HG03469 (cell line): ENCODE results near the gene TGFB1.
A peak's percentile ranks its signal among the peaks of the same experiment; 100 is the strongest.
"Not testable (repeated sequence)": the region's sequence is repeated elsewhere in the genome, so short reads cannot be mapped to it uniquely, and the experiment has no call there.

Source experiments
- ATAC-seq: cut with Tn5 transposase; IDR thresholded peaks from one replicate; pipeline ENCODE4 v1.9.1; 2021; ENCODE audit warnings: mild to moderate bottlenecking, moderate library complexity, moderate number of reproducible peaks; ENCODE audit not compliant: unreplicated experiment

The TGFB1 gene

DNA sequence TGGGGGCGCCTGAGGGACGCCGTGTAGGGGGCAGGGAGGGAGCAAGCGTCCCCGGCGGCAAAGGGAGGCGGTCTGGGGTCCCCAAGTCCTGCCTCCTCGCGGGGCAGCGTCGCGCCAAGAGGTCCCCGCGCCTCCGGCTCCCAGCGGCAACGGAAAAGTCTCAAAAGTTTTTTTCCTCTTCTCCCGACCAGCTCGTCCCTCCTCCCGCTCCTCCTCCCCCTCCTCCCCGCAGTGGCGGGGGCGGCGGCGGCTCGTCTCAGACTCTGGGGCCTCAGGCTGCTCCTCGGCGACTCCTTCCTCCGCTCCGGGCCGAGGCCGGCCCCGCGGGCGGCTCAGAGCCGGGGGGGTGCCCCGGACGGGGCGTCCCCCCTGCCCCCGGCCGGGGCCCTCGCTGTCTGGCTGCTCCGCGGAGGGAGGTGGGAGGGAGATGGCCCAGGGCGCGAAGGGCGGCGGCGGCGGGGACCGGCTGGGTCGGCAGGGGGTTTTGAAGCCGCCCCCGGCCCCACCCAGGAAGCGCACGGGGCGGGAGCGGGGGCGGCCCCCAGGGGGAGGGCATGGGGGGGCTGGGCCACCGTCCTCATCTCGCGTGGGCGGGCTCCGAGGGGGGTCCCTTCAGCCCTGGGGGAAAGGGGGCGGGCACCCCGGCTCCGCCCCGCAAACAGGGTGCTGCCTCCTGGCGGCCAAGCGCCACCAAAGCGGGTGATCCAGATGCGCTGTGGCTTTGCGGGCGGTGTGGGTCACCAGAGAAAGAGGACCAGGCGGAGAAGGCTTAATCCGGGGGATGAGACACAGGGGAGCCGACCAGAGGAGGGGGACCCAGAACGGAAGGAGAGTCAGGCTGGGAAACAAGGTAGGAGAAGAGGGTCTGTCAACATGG lies at the start of gene TGFB1:
Gene TGFB1 (minus strand): TSS at position 457 of the 877 bp plus-strand sequence. CDS start 878 bp downstream, outside the sequence.
- ATAC-seq, result no peak

DNA sequence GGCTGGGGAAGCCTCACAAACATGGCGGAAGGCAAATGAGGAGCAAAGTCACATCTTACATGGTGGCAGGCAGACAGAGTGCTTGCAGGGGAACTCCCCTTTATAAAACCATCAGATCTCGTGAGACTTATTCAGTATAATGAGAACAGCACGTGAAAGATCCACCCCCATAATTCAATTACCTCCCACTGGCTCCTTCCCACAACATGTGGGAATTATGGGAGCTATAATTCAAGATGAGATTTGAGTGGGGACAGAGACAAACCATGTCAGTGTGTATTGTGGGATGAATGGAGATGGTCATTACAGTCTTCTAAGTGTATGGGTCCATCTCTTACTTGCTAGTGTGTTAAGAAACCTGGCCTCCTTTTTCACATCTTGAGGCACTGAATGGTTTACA lies 48.3 kb upstream of the TGFB1 start:
- ATAC-seq, result no peak

DNA sequence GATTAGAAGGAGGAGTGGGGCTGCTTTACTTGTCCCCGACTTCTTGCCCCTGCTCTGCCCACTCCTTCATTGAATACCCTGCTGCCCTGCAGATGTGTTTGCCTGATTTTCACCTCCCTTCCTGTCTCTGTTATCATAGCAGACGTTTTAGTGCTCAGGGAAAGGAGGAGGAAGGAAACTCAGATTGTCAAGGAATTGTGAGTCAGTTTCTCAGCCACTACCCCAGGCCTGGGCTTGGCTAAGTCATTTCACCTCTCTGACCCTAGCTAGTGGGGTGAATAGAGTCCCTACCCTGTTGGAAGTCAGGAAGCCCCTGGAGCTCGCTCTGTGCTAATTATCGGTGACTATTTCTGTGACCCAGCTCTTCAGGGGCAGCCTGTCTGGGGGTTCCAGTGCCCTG lies 47.8 kb upstream of the TGFB1 start:
- ATAC-seq, result no peak

DNA sequence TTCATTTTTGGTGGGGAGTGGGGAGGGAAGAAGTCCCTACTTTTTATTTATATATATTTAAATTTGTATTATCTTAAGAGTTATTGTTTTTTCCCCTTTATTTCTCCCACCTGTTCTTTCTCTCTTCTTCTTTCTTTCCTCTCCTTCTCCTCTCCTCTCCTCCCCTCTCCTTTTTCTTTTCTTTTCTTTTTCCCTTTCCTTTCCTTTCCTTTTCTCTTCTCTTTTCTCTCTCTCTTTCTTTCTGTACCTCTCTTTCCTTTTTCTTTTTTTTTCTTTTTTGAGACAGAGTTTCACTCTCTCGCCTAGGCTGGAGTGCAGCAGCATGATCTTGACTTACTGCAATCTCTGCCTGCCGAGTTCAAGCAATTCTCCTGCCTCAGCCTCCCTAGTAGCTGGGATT lies 45.8 kb upstream of the TGFB1 start:
- ATAC-seq, result no peak

DNA sequence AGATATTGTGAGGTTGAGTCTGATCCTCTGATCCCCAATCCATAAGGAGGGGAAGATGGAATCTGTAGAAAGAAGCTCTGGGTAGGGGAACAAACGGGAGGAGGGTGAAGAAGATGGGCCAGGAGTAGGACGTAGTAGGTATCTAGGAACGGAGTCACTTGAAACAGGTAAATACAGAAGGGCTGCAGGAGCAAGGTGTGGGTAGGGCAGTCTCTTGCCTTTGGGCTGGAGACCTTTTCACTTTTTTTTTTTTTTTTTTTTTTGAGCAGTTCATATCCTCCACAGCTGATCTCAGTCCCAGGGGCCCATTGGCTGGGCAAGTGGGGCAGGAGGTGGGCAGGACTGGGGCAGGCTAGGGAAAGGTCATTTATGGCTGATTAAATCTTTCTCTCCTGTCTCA lies 45.4 kb upstream of the TGFB1 start:
- ATAC-seq, result no peak

DNA sequence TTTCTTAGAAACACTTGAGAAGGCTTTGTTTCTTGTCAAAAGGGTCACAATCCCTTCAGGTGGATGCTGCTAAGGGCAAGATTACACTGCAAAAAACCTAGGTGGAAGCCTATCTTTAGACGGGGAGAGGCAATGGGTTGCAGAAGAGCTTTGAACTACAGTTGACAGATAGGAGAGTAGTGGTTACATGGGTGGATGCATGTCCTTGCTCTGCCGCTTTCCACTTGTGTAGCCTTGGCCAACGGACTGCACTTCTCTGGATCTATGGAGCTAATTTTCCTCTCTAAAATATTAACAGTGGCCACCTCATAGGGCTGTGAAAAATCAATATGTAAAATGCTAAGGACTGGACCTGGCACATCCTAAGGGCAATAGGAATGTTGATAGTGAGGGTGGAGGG lies 44.9 kb upstream of the TGFB1 start:
- no peak for ATAC-seq

DNA sequence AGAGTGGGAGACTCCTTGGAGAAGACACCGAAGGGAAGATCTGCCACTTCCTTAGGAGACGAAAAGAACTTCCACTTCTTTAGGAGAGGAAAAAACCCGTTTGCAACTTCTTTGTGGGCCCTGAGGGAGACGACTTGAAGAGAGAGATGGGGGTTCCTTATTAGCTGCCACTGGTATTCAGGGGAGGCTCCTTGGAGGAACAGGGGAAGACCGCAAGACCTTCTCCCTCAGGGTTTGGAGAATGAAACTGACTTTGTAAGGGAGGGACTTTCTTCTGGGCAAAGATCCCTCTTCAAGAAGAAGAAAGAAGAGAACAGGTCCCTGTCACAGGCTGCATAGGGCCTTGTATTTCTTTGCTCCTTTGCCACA lies 44.3 kb upstream of the TGFB1 start:
- ATAC-seq, result no peak

DNA sequence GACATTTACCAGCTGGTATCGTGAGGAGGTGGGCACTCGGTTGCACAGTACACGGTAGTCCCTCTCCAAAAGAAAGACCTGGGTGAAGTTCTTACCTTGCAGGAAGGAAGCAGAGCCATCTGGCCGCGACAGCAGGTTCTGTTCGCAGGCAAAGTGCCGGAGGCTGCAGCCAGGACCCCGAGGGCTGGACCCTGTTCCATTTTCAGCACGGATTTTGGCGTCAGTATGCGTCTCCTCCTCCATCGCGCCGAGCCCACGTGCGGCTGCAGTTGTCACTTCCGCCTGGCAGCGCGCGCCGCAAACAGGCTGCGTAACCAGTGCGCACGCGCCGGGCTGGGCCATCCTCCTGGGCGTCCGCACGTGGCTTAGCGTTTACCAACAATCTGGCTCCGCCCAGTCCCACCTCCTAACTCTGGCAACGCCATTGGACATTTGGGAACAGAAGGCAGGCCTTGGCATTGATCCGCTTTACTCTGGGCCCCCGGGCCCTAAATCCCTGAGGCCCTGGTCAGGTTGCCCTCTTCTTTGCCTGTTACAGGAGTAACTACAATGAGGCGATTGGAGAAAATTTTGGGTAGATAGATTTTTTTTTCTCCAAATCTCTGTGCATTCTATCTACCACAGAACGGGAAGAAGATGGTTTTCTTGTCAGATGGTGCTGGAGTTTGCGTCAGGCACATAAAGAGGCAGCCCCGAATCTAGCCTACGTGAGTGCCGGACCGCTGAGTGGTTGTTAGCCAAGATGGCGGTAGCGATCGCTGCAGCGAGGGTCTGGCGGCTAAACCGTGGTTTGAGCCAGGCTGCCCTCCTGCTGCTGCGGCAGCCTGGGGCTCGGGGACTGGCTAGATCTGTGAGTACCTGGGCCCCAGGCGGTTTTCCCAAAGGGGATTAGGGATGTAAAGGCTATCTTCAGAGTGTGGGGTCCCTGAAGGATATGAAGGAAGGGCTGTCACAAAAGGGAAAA lies 43.6 kb upstream of the TGFB1 start, which contains the start of the genes BCKDHA and EXOSC5:
Gene BCKDHA (plus strand): TSS at position 733 of the 964 bp plus-strand sequence. CDS start 10 bp downstream, at position 743.
Gene EXOSC5 (minus strand): TSS at position 274 of the 964 bp plus-strand sequence. CDS start 31 bp downstream, at position 243.
- peak; percentile 77 for ATAC-seq

DNA sequence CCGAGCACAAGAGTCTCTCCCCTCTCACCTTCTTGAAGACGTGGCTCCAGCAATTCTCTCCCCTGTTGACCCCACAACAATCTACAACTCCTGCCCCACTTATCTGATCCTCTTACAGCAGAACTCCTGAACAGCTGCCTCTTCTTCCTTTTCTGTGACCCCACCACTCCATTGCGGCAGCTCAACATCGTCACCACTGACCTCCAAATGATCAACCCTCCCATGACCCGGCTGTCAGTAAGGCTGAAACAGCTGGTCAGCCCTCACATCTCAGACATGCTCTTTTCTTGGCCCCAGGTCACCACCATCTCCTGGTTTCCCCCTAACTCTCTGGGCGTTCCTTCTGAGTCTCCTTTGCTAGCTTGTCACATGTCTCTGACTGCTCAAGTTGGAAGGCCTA lies 41.6 kb upstream of the TGFB1 start:
- no peak for ATAC-seq

DNA sequence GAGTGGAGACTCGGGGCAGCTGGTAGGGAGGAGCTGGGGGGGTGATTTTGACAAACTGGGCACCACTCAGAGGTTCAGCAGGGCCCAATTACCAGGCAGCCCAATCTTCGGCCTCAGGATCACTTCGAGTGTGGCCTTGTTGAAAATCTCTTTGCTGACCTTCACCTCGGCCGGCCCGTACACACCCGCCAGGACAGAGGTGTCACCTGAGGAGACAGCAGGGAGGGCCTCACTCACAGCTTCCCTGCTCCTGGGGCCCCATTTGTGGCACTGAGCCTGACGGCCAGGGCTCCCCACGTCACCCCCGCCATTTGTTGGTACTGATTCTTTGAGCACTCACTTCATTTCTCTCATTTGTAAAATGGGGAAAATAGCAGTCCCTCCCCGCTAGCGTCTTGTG lies 39.1 kb upstream of the TGFB1 start:
- ATAC-seq, result no peak

DNA sequence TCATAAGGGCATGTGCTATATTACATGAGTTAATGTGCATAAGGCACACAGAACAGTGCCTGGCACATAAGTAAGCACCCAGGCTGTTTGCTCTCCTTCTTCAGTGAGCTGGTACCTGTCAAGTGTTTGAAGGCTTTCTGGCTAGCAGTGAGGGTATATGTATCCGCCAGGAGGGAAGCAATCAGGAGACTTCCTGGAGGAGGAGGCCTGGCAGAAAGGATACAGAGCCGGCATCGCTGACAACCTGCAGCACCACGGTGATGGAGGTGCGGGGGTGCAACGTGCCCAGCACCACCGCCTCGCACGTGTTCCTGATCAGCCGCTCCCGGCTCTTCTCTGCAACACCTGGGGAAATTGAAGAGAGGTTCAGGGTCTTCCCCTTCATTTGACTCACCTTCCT lies 37.9 kb upstream of the TGFB1 start:
- ATAC-seq, result no peak

DNA sequence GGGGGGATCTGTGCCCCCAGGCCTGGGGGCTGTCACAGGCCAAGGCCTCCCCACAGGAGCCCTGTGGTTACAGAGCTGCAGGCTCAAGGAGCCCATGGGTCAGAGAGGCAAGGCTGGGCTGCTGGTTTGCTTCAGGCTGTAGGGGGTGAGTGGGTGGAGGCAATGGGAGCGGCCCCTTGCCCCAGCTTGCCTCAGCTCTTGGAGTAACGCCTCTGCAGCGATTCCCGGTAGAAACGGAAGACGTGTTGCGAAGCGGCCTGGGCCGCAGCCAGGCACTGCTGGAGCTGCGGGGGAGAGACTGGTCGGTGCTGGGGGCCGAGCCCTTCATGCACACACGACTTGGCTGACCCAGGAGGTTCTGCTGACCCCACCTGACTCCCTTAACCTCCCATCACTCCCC lies 32.7 kb upstream of the TGFB1 start:
- ATAC-seq, result no peak

DNA sequence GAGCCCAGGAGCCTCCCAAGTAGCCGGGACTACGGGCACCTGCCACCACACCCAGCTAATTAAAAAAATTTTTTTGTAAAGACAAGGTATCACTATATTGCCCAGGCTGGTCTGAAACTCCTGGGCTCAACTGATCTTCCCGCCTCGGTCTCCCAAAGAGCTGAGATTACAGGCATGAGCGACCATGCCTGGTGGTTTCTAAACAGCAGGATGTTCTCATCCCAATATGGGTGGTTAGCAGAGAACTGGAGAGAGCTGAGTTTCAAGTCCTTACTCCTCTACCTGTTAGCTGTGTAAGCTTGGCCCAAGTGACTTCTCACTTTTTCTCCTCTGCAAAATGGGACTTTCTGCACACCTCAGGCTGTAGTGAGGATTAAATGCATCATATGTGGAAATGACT lies 30.6 kb upstream of the TGFB1 start:
- ATAC-seq, result no peak

DNA sequence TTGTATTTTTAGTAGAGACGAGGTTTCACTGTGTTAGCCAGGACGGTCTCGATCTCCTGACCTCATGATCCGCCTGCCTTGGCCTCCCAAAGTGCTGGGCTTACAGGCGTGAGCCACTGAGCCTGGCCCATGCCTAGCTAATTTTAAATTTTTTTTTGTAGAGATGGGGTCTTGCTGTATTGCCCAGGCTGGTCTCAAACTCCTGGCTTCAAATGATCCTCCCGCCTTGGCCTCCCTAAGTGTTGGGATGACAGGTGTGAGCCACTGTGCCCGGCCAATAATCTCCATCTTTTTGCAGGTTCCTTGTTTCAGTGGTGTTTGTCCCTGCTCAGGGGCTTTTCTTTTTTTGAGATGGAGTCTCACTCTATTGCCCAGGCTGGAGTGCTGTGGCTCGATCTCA lies 27.8 kb upstream of the TGFB1 start:
- ATAC-seq, result not testable (repeated sequence)

DNA sequence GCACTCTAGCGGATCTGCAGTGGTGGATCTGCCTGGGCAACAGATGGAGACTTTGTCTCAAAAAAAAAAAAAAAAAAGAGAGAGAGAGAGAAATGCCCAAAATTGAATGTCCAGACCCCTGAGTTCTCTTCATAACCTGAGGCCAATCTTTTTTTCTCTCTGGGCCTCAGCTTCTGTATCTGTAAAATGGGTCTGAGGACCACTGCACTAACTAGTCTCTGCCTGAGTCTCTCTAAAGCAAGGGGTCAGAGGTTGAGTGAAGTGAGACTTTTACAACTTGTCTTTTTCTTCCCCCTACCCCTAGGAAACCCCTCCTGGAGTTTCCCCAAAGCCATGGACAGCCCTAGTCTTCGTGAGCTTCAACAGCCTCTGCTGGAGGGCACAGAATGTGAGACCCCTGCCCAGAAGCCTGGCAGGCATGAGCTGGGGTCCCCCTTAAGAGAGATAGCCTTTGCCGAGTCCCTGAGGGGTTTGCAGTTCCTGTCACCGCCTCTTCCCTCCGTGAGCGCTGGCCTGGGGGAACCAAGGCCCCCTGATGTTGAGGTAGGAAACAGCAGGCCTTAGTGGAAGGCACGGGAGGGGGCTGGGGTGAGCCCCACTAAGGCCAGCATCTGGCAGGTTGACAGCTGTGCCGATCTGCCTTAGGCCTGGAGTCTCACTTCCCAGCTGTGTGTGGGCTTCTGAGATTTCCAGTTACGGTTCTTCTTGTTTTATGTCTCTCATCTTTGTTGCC lies 24.4 kb upstream of the TGFB1 start:
- ATAC-seq, result no peak

DNA sequence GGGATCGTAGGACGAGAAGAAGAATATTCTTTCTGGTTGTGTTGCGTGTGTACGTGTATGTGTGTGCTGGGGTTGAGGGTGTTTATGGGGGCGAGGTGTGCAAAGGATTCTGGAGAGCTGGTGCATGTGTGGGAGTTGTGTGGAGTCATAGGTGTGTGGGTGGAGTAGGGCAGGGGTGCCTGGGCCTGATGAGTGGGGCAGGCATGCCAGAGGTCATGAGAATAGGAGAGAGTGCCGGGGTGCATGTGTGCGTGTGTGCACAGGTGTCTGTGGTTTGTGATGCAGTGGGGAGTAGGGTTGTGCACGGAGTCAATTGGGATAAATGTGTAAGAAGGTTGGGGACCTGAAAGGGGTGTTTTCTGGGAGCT lies 23.3 kb upstream of the TGFB1 start:
- no peak for ATAC-seq

DNA sequence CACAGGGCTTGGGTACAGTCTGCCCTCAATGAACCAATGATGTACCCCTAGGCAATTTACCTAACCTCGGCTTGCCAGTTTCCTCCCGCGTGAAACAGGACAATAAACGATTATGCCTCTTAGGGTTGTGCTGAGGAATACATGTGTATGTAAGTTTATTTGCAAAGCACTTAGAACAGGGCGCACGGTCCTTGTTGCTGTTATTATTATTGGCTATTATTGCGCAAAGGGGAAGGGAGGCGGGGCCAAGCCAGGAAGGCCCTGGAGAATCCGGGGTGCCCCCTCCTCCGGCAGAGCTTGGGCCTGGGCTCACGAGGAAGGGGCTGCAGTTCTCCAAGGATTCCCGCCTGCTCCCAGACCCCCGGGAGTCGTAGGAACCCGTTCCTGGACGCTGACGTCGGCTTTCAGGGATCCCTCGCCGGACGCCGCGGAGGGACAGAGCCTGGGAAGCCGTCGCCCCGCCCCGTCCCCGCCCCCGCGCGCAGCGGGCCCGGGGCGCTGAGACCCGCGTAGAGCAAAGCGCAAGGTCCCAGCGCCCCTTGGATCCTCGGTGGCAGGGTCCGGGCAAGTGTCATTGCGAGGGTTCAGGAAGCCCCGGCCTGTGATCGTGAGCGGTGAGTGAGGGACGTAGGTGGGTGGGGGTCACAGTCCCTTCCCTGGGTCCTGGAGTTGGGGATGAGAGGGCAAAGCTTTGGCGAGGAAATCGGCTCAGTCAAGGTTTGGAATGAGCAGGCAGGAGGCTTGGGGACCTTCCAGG lies 22.7 kb upstream of the TGFB1 start, which contains the start of gene TMEM91:
Gene TMEM91 (plus strand): TSS at position 293 of the 757 bp plus-strand sequence. CDS start 1,777 bp downstream, outside the sequence.
- no peak for ATAC-seq

DNA sequence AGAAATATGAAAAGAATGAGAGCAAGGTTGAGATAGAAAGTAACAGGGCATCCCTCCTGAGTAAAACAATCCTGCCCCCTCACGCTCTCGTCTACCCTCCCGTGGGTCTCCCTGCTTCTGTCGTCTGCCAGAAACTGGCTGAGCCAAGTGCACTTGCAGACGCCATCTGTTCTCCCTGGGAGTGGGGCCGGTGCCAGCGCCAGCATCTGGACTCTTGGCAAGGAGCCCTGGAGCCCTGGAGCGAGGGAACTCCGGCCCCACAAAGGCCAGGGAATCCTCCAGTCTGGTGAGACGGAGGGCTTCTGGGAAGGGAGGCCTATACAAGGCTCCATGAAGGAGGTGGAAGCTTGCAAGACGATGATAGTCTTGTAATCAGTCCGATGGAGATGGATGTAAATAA lies 20.3 kb upstream of the TGFB1 start:
- ATAC-seq, result no peak

DNA sequence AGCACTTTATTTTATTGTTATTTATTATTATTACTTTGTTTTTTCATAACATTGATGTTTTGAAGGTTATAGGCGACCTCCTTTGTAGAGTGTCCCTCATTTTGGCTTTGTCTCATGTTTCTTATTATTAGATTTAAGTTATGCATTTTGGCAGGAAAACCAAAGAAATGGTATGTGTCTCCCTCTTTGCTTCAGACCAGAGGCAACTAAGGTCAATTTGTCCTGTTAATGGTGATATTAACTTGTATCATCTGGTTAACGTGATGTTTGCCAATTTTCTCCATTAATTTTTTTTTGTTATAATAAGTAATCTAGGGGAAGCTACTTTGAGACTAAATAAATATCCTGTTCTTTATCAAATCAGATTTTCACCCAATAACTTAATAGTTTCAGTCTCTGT lies 18.8 kb upstream of the TGFB1 start:
- no peak for ATAC-seq

DNA sequence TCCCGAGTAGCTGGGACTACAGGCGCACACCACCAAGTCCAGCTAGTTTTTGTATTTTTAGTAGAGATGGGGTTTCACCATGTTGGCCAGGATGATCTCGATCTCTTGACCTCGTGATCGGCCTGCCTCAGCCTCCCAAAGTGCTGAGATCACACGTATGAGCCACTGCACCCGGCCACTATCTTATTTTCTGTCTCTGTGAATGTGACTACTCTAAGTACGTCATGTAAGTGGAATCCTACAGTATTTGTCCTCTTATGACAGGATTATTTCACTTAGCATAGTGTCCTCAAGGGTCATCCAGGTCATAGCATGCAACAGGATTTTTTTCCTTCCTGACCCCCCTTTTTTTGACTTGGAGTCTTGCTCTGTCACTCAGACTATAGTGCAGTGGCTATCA lies 17.8 kb upstream of the TGFB1 start:
- ATAC-seq, result no peak
